ENCODE data around the gene MRPS12.
A peak's percentile ranks its signal among the peaks of the same experiment; 100 is the strongest.

Gene MRPS12

DNA sequence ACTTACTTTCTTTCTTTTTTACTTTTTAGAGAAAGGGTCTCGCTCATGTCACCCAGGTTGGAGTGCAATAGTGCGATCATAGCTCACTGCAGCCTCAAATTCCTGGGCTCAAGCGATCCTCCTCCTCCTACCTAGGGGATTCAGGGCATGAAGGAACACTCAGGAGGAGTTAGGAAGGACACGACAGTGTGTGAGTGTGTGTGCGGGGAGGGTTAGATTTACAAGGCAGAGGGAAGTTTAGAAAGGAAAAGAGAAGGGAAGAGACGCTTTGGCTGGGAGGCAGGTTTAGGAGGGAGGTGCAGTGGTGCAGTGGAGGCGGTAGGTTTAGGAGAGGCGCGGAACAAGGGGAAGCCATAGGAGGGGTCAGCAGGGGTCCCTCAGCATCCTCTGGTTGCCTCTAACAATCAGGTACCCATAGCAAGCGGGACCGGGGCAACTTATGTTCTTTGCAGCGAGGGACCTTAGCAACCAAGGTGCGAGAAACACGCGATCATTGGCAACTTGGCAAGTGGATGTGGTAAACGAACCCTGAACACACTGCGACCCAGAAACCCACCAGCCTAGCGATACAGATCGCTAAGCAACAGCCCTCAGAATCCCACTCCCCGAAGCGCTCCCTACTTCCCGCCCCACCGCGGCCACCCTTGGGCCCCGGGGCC, 31.8 kb upstream of the MRPS12 start:
- Histone ChIP-seq H3K36me3 (peaks cover 4% of the 10 kb centered on the region; the same call in 1 of the 2 replicates), H3K4me1 (peaks cover 66% of the 10 kb centered on the region), H3K27me3 (no peaks in the 10 kb centered on the region), H3K4me2 (peak overlapping the region; percentile 97), H4K20me1 (no peaks in the 10 kb centered on the region), H3K9ac (peak overlapping the region; percentile 86), H3K27ac (peak overlapping the region; percentile 78), H3K9me3 (peaks cover 3% of the 10 kb centered on the region; the same call in 1 of the 2 replicates), H3K4me3 (peak overlapping the region; percentile 87)
- TF ChIP-seq Cebpa-rat (IDR thresholded peaks at IDR 0.05) = no peak

- Histone ChIP-seq H3K9me3 (peaks cover 3% of the 10 kb centered on the region; the same call in 1 of the 2 replicates), H3K4me1 (peaks cover 59% of the 10 kb centered on the region), H3K36me3 (peaks cover 11% of the 10 kb centered on the region), H4K20me1 (0 out of 2 replicates have a peak, but pooled peaks cover 5% of the 10 kb centered on the region), H3K9ac (peak within 1 kb of the TSS; percentile 86), H3K4me2 (peak within 1 kb of the TSS; percentile 97), H3K27ac (peak within 1 kb of the TSS; percentile 78), H3K4me3 (peak within 1 kb of the TSS; percentile 87), H3K27me3 (no peaks in the 10 kb centered on the region)
- TF ChIP-seq Cebpa-rat (IDR thresholded peaks at IDR 0.05) = no peak
These were observed 31.1 kb upstream of the MRPS12 start, which contains the start of the genes NFKBIB and SIRT2 for GRCh38 chr19:38899447-38900201. Gene NFKBIB, plus strand, starts transcription at chr19:38899969. Its CDS starts 64 bp downstream, at chr19:38900033. Gene SIRT2, minus strand, starts transcription at chr19:38899618. Its CDS starts 97 bp downstream, at chr19:38899521.

DNA sequence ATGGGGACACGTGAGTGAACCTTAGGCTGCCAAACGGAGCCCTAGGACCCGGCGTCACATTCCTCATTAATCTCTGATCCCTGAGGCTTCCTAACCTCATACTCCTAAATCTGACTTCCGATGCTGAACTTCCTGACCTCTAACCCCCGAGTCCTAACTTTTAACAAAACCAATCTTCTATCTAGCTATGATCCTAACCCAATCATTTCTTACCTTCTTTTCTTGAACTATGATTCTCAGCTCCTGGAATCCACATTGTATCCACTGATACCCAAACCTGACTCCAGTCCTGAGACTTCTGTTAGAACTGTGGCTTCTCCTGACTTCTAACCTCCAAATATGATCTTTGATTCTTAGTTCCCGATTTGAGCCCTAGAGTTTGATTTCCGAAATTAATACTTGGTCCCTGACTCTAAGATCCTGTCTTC, 30.5 kb upstream of the MRPS12 start:
- Histone ChIP-seq H4K20me1 (0 out of 2 replicates have a peak, but pooled peaks cover 5% of the 10 kb centered on the region), H3K9ac (peak overlapping the region; percentile 85), H3K9me3 (peaks cover 3% of the 10 kb centered on the region; the same call in 1 of the 2 replicates), H3K36me3 (peaks cover 17% of the 10 kb centered on the region), H3K4me2 (peak overlapping the region; percentile 74), H3K4me1 (peaks cover 53% of the 10 kb centered on the region), H3K27me3 (no peaks in the 10 kb centered on the region), H3K27ac (peak overlapping the region; percentile 71), H3K4me3 (peak overlapping the region; percentile 87)
- no peak for TF ChIP-seq Cebpa-rat (IDR thresholded peaks at IDR 0.05)

DNA sequence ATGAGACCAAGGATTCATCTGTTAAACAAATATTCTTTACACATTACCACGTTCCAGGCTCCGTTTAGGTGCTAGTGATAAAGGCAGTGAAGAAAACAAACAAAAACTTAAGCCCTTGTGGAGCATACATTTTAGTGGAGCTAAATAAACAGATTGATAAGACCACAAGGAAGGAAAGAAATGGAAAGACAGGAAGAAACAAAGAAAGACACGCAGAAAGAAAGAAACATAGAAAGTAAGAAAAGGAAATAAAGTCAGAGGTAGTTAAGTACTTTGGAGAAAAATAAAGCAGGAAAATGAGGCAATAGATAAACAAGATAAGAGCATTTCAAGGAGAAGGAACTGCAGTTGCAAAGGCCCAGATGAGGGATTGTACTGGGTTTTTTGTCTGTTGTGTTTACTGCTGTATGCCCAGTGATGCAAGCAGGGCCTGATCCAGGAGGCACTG, 30.0 kb upstream of the MRPS12 start:
- H3K4me2 ChIP-seq = peak overlapping the region; percentile 74
- TF ChIP-seq Cebpa-rat (IDR thresholded peaks at IDR 0.05) = no peak
- H3K4me3 ChIP-seq = peak overlapping the region; percentile 87
- H3K9ac ChIP-seq = peak overlapping the region; percentile 85
- peak overlapping the region; percentile 71 for H3K27ac ChIP-seq
- H3K36me3 ChIP-seq = peaks cover 23% of the 10 kb centered on the region
- H3K27me3 ChIP-seq = no peaks in the 10 kb centered on the region
- peaks cover 3% of the 10 kb centered on the region; the same call in 1 of the 2 replicates for H3K9me3 ChIP-seq
- H3K4me1 ChIP-seq = peaks cover 48% of the 10 kb centered on the region
- H4K20me1 ChIP-seq = 0 out of 2 replicates have a peak, but pooled peaks cover 5% of the 10 kb centered on the region

GRCh38 chr19:38901683-38902082, 29.1 kb upstream of the MRPS12 start:
- H3K9ac ChIP-seq = no peak overlapping the region
- H3K27me3 ChIP-seq = no peaks in the 10 kb centered on the region
- peak overlapping the region; percentile 87; the same call in 1 of the 2 replicates for H3K4me3 ChIP-seq
- peaks cover 3% of the 10 kb centered on the region; the same call in 1 of the 2 replicates for H3K9me3 ChIP-seq
- TF ChIP-seq Cebpa-rat (IDR thresholded peaks at IDR 0.05) = no peak
- H3K4me1 ChIP-seq = peaks cover 38% of the 10 kb centered on the region
- H4K20me1 ChIP-seq = 0 out of 2 replicates have a peak, but pooled peaks cover 5% of the 10 kb centered on the region
- H3K4me2 ChIP-seq = peak overlapping the region; percentile 74
- H3K27ac ChIP-seq = no peak overlapping the region
- H3K36me3 ChIP-seq = peaks cover 29% of the 10 kb centered on the region

DNA sequence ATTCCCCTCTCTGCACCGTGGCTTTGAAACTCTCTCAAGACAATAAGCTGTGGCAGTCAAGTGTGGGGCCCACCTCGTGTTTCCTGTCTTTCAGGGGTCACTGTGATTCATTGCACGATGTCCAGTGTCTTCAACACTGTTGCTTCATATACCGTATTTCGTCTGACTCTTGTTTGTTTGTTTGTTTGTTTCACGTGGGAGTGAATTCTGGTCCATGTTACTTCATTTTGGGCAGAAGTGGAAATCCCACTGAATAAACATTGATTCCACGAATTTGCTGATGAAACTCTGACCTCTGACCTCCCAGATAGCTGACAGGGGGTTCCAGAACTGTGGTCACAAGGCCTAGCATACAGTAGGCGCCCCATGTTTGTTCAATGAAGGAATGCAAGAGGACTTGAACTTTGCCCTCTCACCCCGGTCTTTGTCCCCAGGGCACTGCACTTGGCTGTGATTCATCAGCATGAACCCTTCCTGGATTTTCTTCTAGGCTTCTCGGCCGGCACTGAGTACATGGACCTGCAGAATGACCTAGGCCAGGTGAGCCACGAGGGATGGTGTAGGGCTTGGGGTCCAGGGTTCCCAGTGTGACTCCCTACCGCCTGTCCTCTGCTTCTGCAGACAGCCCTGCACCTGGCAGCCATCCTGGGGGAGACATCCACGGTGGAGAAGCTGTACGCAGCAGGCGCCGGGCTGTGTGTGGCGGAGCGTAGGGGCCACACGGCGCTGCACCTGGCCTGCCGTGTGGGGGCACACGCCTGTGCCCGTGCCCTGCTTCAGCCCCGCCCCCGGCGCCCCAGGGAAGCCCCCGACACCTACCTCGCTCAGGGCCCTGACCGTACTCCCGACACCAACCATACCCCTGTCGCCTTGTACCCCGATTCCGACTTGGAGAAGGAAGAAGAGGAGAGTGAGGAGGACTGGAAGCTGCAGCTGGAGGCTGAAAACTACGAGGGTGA, 25.9 kb upstream of the MRPS12 start:
- no peak overlapping the region for H3K4me2 ChIP-seq
- no peak for TF ChIP-seq Cebpa-rat (IDR thresholded peaks at IDR 0.05)
- 0 out of 2 replicates have a peak, but pooled peaks cover 5% of the 10 kb centered on the region for H4K20me1 ChIP-seq
- H3K4me3 ChIP-seq = no peak overlapping the region
- H3K9me3 ChIP-seq = peaks cover 3% of the 10 kb centered on the region; the same call in 1 of the 2 replicates
- no peak overlapping the region for H3K27ac ChIP-seq
- H3K4me1 ChIP-seq = peaks cover 14% of the 10 kb centered on the region
- no peak overlapping the region for H3K9ac ChIP-seq
- no peaks in the 10 kb centered on the region for H3K27me3 ChIP-seq
- H3K36me3 ChIP-seq = peaks cover 57% of the 10 kb centered on the region

DNA sequence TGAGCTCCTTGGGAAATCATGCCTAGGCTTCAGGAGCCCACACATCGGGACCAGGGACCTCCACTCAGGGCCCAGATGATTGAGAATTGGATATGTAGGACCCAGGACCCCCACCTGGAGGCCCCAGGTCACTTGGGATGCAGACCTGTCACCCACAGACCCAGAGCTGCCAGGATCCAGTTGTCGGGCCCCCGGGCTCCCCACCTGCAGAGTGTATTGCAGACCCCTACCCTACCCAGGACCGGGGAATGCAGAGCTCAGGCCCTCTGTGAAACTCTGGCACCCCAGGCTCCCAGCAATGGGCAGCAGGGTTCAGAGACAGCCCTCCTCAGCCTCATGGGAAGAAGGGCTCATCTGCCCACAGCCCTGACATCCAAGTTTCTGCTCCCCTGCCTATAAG, 25.1 kb upstream of the MRPS12 start:
- no peaks in the 10 kb centered on the region for H3K27me3 ChIP-seq
- H3K36me3 ChIP-seq = peaks cover 61% of the 10 kb centered on the region
- peaks cover 10% of the 10 kb centered on the region for H3K4me1 ChIP-seq
- H3K27ac ChIP-seq = no peak overlapping the region
- TF ChIP-seq Cebpa-rat (IDR thresholded peaks at IDR 0.05) = no peak
- no peak overlapping the region for H3K4me2 ChIP-seq
- H3K9me3 ChIP-seq = peaks cover 3% of the 10 kb centered on the region; the same call in 1 of the 2 replicates
- H3K4me3 ChIP-seq = no peak overlapping the region
- no peak overlapping the region for H3K9ac ChIP-seq
- H4K20me1 ChIP-seq = 0 out of 2 replicates have a peak, but pooled peaks cover 5% of the 10 kb centered on the region

- no peak overlapping the region for H3K27ac ChIP-seq
These were observed 23.5 kb upstream of the MRPS12 start for GRCh38 chr19:38907227-38907626.

More at GRCh38 chr19:38907227-38907626, 23.5 kb upstream of the MRPS12 start:
- Histone ChIP-seq H3K27me3 (no peaks in the 10 kb centered on the region), H4K20me1 (0 out of 2 replicates have a peak, but pooled peaks cover 5% of the 10 kb centered on the region), H3K4me3 (no peak overlapping the region), H3K36me3 (peaks cover 61% of the 10 kb centered on the region), H3K9ac (no peak overlapping the region), H3K4me1 (no peaks in the 10 kb centered on the region), H3K4me2 (no peak overlapping the region), H3K9me3 (no peaks in the 10 kb centered on the region)
- no peak for TF ChIP-seq Cebpa-rat (IDR thresholded peaks at IDR 0.05)

All from BLaER1 (cell line).